H1 (cell line): ENCODE results near the gene CCDC63. TPM values are rescaled to one million over a fixed set of nuclear protein-coding genes. Genes with fewer than 3 reads are reported as not detected.

Source experiments
- CTCF ChIA-PET: fragments of 300-600 bp; sonication (Branson Sonifier 250); formaldehyde crosslinking; loops from one replicate; lab custom pipeline; 2021; ENCODE audit not compliant: partially characterized antibody; lab: Charles Lee
- POLR2A ChIA-PET: fragments of 300-600 bp; sonication (Branson Sonifier 250); formaldehyde crosslinking; loops from one replicate; lab custom pipeline; 2021; ENCODE audit warnings: inconsistent platforms; ENCODE audit not compliant: partially characterized antibody; lab: Charles Lee
- DNase-seq, 2 experiments: peaks; one replicate each; pipeline versions ENCODE4 v3.0.0 to v3.0.0-alpha.2; 2010 to 2022; ENCODE audit warnings: low spot score in 2 of 2, low read depth in 1 of 2, mixed read lengths in 1 of 2
- FAIRE-seq: peaks from 2 replicates; lab custom pipeline; 2011; peaks lifted over from hg19 to GRCh38; lab: Jason Lieb, UNC
- H2AFZ ChIP-seq: 2 replicates; pipeline ENCODE4 v1.8.1; 2012; ENCODE audit warnings: low read length, inconsistent platforms
- H2AK5ac ChIP-seq: 2 replicates; pipeline ENCODE4 v1.6.1; 2013; ENCODE audit warnings: low read depth, low read length
- H2BK120ac ChIP-seq: replicated peaks from 2 replicates; pipeline ENCODE3; 2013; ENCODE audit warnings: low read depth, low read length, inconsistent platforms
- H2BK12ac ChIP-seq: 2 replicates; pipeline ENCODE4 v1.6.1; 2013; ENCODE audit warnings: low read depth, low read length
- H2BK15ac ChIP-seq: 2 replicates; pipeline ENCODE4 v1.6.1; 2013; ENCODE audit warnings: low read length
- H2BK20ac ChIP-seq: 2 replicates; pipeline ENCODE4 v1.6.1; 2013; ENCODE audit warnings: low read length
- H2BK5ac ChIP-seq: 2 replicates; pipeline ENCODE4 v1.6.1; 2013; ENCODE audit warnings: low read depth, low read length
- H3K14ac ChIP-seq: 2 replicates; pipeline ENCODE4 v1.6.1; 2013; ENCODE audit warnings: inconsistent platforms; ENCODE audit not compliant: insufficient read length
- H3K18ac ChIP-seq: 2 replicates; pipeline ENCODE4 v1.6.1; 2013; ENCODE audit warnings: low read length; ENCODE audit errors: extremely low read depth
- H3K23ac ChIP-seq: 2 replicates; pipeline ENCODE4 v1.6.1; 2013; ENCODE audit warnings: inconsistent platforms; ENCODE audit not compliant: insufficient read length
- H3K23me2 ChIP-seq: 2 replicates; pipeline ENCODE4 v1.6.1; 2013; ENCODE audit warnings: low read depth, low read length
- H3K27ac ChIP-seq: 2 replicates; pipeline ENCODE4 v1.6.1; 2011; ENCODE audit warnings: low read depth, low read length, inconsistent platforms
- H3K27me3 ChIP-seq, 4 experiments: replicated peaks in 1 of 4; 1 replicate in 1 of 4; 2 replicates in 3 of 4; pipeline versions ENCODE4 v1.6.1 to v1.8.1; 2011 to 2013; ENCODE audit warnings: low read length in 3 of 4, mild to moderate bottlenecking in 3 of 4, inconsistent platforms in 2 of 4, mixed read lengths in 2 of 4, moderate library complexity in 1 of 4; ENCODE audit not compliant: control insufficient read depth in 3 of 4, insufficient read depth in 3 of 4; ENCODE audit errors: extremely low read depth in 1 of 4
- H3K36me3 ChIP-seq, 4 experiments: 2 replicates each; pipeline versions ENCODE4 v1.6.1 to v1.8.1; 2011 to 2013; ENCODE audit warnings: mild to moderate bottlenecking in 4 of 4, low read length in 3 of 4, moderate library complexity in 2 of 4, control low read depth in 1 of 4, inconsistent platforms in 1 of 4; ENCODE audit not compliant: insufficient read depth in 4 of 4, control insufficient read depth in 2 of 4
- H3K4ac ChIP-seq: replicated peaks from 2 replicates; pipeline ENCODE3; 2013; ENCODE audit warnings: low read length, low read depth, mixed read lengths, inconsistent platforms; ENCODE audit not compliant: insufficient read length
- H3K4me1 ChIP-seq, 4 experiments: replicated peaks in 1 of 4; 1 replicate in 1 of 4; 2 replicates in 3 of 4; pipeline versions ENCODE4 v1.6.1 to v1.8.1; 2011 to 2013; ENCODE audit warnings: low read length in 3 of 4, inconsistent platforms in 2 of 4, mixed read lengths in 1 of 4; ENCODE audit not compliant: insufficient read depth in 4 of 4, control insufficient read depth in 3 of 4
- H3K4me2 ChIP-seq, 2 experiments: 2 replicates each; pipeline versions ENCODE4 v1.6.1 to v1.8.1; 2011 to 2013; ENCODE audit warnings: low read depth in 2 of 2, low read length in 2 of 2, control low read depth in 1 of 2, inconsistent platforms in 1 of 2, mild to moderate bottlenecking in 1 of 2; ENCODE audit not compliant: insufficient read depth in 1 of 2
- H3K4me3 ChIP-seq, 4 experiments: fragments of 200-600, 300-600 bp in 1 of 4; sonication (generic), shearing (Covaris generic), sonication (Bioruptor Twin) in 1 of 4; 2 replicates each; pipeline versions ENCODE4 v1.5.1 to v1.8.1; 2011 to 2016; ENCODE audit warnings: low read length in 4 of 4, low read depth in 3 of 4, control low read depth in 2 of 4, inconsistent platforms in 2 of 4, mild to moderate bottlenecking in 2 of 4, mixed read lengths in 1 of 4, moderate library complexity in 1 of 4; ENCODE audit not compliant: insufficient read depth in 2 of 4; ENCODE audit errors: extremely low read depth in 1 of 4
- H3K56ac ChIP-seq: replicated peaks from 2 replicates; pipeline ENCODE3; 2013; ENCODE audit warnings: low read depth, mild to moderate bottlenecking, mixed read lengths, low read length, inconsistent platforms; ENCODE audit not compliant: insufficient read length
- H3K79me1 ChIP-seq: 2 replicates; pipeline ENCODE4 v1.6.1; 2013; ENCODE audit warnings: low read depth, low read length, control low read depth
- H3K79me2 ChIP-seq, 2 experiments: 2 replicates each; pipeline versions ENCODE4 v1.6.1 to v1.8.1; 2012 to 2013; ENCODE audit warnings: low read length in 2 of 2, mild to moderate bottlenecking in 2 of 2, inconsistent platforms in 1 of 2; ENCODE audit not compliant: insufficient read depth in 2 of 2, control insufficient read depth in 1 of 2
- H3K9ac ChIP-seq, 4 experiments: replicated peaks in 1 of 4; 1 replicate in 1 of 4; 2 replicates in 3 of 4; pipeline versions ENCODE4 v1.6.1 to v1.8.1; 2011 to 2013; ENCODE audit warnings: low read depth in 3 of 4, low read length in 3 of 4, control low read depth in 2 of 4, mild to moderate bottlenecking in 2 of 4, moderate library complexity in 2 of 4, inconsistent platforms in 1 of 4; ENCODE audit errors: extremely low read depth in 1 of 4
- H3K9me3 ChIP-seq, 2 experiments: 2 replicates each; pipeline versions ENCODE4 v1.6.1 to v1.8.1; 2012 to 2013; ENCODE audit warnings: mild to moderate bottlenecking in 2 of 2, moderate library complexity in 2 of 2, control low read depth in 1 of 2, inconsistent platforms in 1 of 2, low read depth in 1 of 2, low read length in 1 of 2, mixed read lengths in 1 of 2; ENCODE audit not compliant: insufficient read depth in 2 of 2
- H4K20me1 ChIP-seq, 2 experiments: replicated peaks in 1 of 2; 2 replicates each; pipeline versions ENCODE3 to v1.8.1; 2011 to 2013; ENCODE audit warnings: inconsistent platforms in 2 of 2, low read length in 2 of 2, mild to moderate bottlenecking in 1 of 2; ENCODE audit not compliant: insufficient read depth in 2 of 2, control insufficient read depth in 1 of 2
- H4K5ac ChIP-seq: 2 replicates; pipeline ENCODE4 v1.6.1; 2013; ENCODE audit warnings: low read length, low read depth, mixed read lengths, inconsistent platforms; ENCODE audit not compliant: insufficient read length
- H4K8ac ChIP-seq: 2 replicates; pipeline ENCODE4 v1.8.0; 2013; ENCODE audit warnings: mild to moderate bottlenecking, moderate library complexity, low read length, inconsistent platforms; ENCODE audit not compliant: insufficient read depth; ENCODE audit errors: extremely low read depth
- H4K91ac ChIP-seq: replicated peaks from 2 replicates; pipeline ENCODE3; 2013; ENCODE audit warnings: low read length, mixed read lengths, inconsistent platforms; ENCODE audit not compliant: insufficient read length
- BACH1 ChIP-seq: IDR thresholded peaks from 2 replicates; pipeline ENCODE4 v1.6.1; 2012; ENCODE audit warnings: low read length, improper control_type of control experiment
- CHD2 ChIP-seq: IDR thresholded peaks from 2 replicates; pipeline ENCODE4 v1.6.1; 2012; ENCODE audit warnings: low read length, improper control_type of control experiment
- CREB1 ChIP-seq: IDR thresholded peaks from 2 replicates; pipeline ENCODE4 v1.6.1; 2012; ENCODE audit warnings: inconsistent platforms
- EZH2 ChIP-seq: fragments of 200-600 bp; sonication (generic); IDR thresholded peaks from 2 replicates; pipeline ENCODE4 v1.7.1; 2012; ENCODE audit warnings: low read depth, mild to moderate bottlenecking, moderate library complexity, low read length, inconsistent platforms; ENCODE audit not compliant: severe bottlenecking
- JUN ChIP-seq: IDR thresholded peaks from 2 replicates; pipeline ENCODE4 v1.6.1; 2011; ENCODE audit warnings: low read depth, mild to moderate bottlenecking, improper control_type of control experiment, low read length
- KDM1A ChIP-seq: fragments of 200-600, 300-600 bp; sonication (generic); IDR thresholded peaks from 2 replicates; pipeline ENCODE4 v1.7.1; 2016; ENCODE audit warnings: mild to moderate bottlenecking, low read length, borderline replicate concordance
- NRF1 ChIP-seq: IDR thresholded peaks from 2 replicates; pipeline ENCODE4 v1.6.1; 2011; ENCODE audit warnings: mild to moderate bottlenecking, low read depth, low read length, improper control_type of control experiment
- POU5F1 ChIP-seq: IDR thresholded peaks from 2 replicates; pipeline ENCODE4 v1.6.1; 2011; ENCODE audit warnings: low read depth, mild to moderate bottlenecking, low read length, moderate library complexity
- TAF7 ChIP-seq: optimal IDR thresholded peaks from 2 replicates; pipeline ENCODE3; 2011; ENCODE audit warnings: low read depth, mild to moderate bottlenecking, inconsistent platforms, low read length, moderate library complexity, borderline replicate concordance
- WGBS, 2 experiments: shearing (Covaris generic) in 1 of 2; methylation state at CpG; one replicate each; pipeline versions ENCODE4 v1.1.6 to v1.1.7; 2013 to 2015; ENCODE audit warnings: low lambda C conversion rate in 2 of 2, mixed read lengths in 2 of 2, inconsistent platforms in 1 of 2, low coverage in 1 of 2, missing lambda C conversion rate in 1 of 2; ENCODE audit not compliant: insufficient replicate concordance in 2 of 2, insufficient coverage in 1 of 2, insufficient read length in 1 of 2; ENCODE audit errors: extremely low coverage in 1 of 2, missing lambda C conversion rate in 1 of 2; 5-methylcytosine and 5-hydroxymethylcytosine counted together
- polyA plus RNA-seq, 7 experiments: library from polyadenylated mRNA; depleted of rRNA in 3 of 7; stranded (reverse) in 5 of 7; unstranded in 2 of 7; fragments of >200 nt in 5 of 7; fragments of 200-250 nt in 2 of 7; gene quantifications; 1 replicate in 5 of 7; 2 replicates in 1 of 7; 4 replicates in 1 of 7; pipeline versions ENCODE4 v1.2.1 to v1.2.3, GENCODE V29; 2011 to 2013; ENCODE audit warnings: missing spikeins in 2 of 7, mixed read lengths in 2 of 7
- total RNA-seq: library from RNA; stranded (reverse); fragmentation: NEBNext Ultra II Directional; extraction: Animal tissue kit (Norgen Biotek cat#: 25700); gene quantifications from 2 replicates; pipeline ENCODE4 v1.2.1, GENCODE V29; 2021
- TF ChIP-seq, protein P1 (sequence below): IDR thresholded peaks from 2 replicates; pipeline ENCODE4 v1.6.1; 2011; ENCODE audit warnings: low read depth, mild to moderate bottlenecking, low read length; ENCODE audit not compliant: insufficient read depth
- TF ChIP-seq, protein P2 (sequence below): IDR thresholded peaks from 2 replicates; pipeline ENCODE4 v1.6.1; 2012; ENCODE audit warnings: inconsistent platforms

The CCDC63 gene
- total and polyA plus RNA-seq, 2 of the 8 experiments (the other 6 are each of a cell fraction or from before 2014, with no cell fraction given) = 0.42 to 0.93 TPM

DNA sequence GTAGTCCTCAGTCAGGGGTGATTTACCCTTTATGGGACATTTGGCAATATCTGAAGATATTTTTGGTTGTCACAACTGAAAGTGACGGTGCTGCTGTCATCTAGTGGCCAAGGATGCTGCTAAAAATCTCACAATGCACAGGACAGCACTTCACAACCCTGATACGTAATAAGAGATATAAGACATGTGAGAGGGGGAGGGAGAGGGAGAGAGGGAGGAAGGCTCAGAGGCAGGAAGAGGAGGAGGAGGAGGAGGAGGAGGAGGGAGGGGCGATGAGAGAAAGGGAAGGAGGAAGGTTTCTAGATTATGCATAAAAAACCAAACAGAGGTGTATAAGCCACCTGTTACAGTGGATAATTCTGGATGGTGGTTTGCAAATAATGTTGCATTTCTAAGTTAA is 59.3 kb downstream of the CCDC63 start:
- H2BK12ac ChIP-seq = no peak overlapping the region
- no peak overlapping the region for H2AFZ ChIP-seq
- no peak for TF ChIP-seq EZH2
- no peak for TF ChIP-seq BACH1
- TF ChIP-seq POU5F1 = no peak
- no peak for TF ChIP-seq CHD2
- no peak for TF ChIP-seq JUN
- TF ChIP-seq, protein P1, sequence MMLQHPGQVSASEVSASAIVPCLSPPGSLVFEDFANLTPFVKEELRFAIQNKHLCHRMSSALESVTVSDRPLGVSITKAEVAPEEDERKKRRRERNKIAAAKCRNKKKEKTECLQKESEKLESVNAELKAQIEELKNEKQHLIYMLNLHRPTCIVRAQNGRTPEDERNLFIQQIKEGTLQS = no peak
- TF ChIP-seq NRF1 = no peak
- TF ChIP-seq CREB1 = no peak
- TF ChIP-seq, protein P2, sequence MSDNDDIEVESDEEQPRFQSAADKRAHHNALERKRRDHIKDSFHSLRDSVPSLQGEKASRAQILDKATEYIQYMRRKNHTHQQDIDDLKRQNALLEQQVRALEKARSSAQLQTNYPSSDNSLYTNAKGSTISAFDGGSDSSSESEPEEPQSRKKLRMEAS = no peak
- no peak for TF ChIP-seq TAF7
- TF ChIP-seq KDM1A = no peak

More for the DNA sequence above, 59.3 kb downstream of the CCDC63 start:
- Histone ChIP-seq H2BK15ac (no peak overlapping the region), H3K4me1 (peaks cover 0 to 2% (median 0%) of the 10 kb centered on the region in 4 experiments; a peak in 2 of 7 replicates), H4K91ac (no peak overlapping the region), H4K5ac (no peak overlapping the region), H2BK5ac (no peak overlapping the region), H3K36me3 (no peaks in the 10 kb centered on the region), H4K8ac (no peak overlapping the region), H3K56ac (no peak overlapping the region), H3K79me2 (no peaks in the 10 kb centered on the region), H3K14ac (no peak overlapping the region), H3K18ac (no peak overlapping the region; the same call in 1 of the 2 replicates), H3K4me2 (no peak overlapping the region), H3K9me3 (no peaks in the 10 kb centered on the region), H3K9ac (no peak overlapping the region), H3K23ac (no peak overlapping the region), H3K4me3 (no peak overlapping the region), H3K27me3 (peaks cover 0 to 2% (median 0%) of the 10 kb centered on the region in 4 experiments; a peak in 1 of 7 replicates), H3K23me2 (no peaks in the 10 kb centered on the region), H2BK20ac (no peak overlapping the region), H3K4ac (no peak overlapping the region), H3K79me1 (no peaks in the 10 kb centered on the region), H4K20me1 (no peaks in the 10 kb centered on the region), H3K27ac (no peak overlapping the region), H2AK5ac (no peak overlapping the region), H2BK120ac (no peak overlapping the region)
- 79% methylated on average over 3 of the region's 3 CpGs; no CpG with 5 or more reads in 1 of the 2 experiments for WGBS, 2 experiments
- ChIA-PET POLR2A (interaction anchor here (0.9 to 1.1 kb wide), 2 partner anchors 10 to 18 kb away, joined by 3 read pairs; no protein-coding TSS in a partner anchor), CTCF (interaction anchor here (1.0 kb wide), 1 partner anchor 25 kb away, joined by 3 read pairs; no protein-coding TSS in a partner anchor)
- DNase-seq (no peak), FAIRE-seq (no peak)
